ENCODE results near the gene DCST2.

DNA sequence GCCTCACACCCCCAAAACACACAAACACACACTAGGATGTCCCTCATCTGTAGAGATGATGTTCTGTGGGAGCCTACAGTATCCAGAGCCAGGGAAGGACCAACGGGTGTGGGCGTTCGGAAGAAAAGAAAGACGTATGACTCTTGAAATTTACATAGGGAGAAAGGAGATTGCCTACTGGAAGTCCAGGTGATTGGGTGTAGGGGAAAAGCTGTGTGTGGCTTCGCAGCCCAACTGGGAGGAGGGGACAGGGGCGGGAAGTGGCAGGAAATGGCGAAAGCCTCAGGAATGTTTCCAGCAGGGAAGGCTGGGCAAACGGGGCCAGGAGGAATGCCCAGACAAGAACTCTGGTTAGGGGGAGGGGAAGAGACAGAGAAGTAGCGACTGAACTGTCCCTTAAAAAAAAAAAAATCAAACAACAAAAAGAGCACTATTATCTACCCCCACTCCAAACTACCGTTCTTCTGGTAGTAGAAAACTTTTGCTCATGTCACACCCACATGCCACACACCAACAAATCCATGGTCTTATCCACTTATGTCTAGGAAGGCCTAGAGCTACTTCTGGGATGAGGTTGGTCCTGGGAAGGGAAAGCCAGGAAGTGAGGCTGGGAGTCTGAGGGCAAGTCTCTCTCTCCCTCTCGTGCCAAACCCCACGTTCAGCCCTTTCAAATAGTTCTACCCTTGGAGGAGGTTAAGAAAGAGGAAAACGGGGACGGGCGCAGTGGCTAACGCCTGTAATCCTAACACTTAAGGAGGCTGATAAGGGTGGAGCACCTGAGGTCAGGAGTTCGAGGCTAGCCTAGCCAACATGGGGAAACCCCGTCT lies 60.9 kb downstream of the DCST2 start:
- TF ChIP-seq, protein P1, sequence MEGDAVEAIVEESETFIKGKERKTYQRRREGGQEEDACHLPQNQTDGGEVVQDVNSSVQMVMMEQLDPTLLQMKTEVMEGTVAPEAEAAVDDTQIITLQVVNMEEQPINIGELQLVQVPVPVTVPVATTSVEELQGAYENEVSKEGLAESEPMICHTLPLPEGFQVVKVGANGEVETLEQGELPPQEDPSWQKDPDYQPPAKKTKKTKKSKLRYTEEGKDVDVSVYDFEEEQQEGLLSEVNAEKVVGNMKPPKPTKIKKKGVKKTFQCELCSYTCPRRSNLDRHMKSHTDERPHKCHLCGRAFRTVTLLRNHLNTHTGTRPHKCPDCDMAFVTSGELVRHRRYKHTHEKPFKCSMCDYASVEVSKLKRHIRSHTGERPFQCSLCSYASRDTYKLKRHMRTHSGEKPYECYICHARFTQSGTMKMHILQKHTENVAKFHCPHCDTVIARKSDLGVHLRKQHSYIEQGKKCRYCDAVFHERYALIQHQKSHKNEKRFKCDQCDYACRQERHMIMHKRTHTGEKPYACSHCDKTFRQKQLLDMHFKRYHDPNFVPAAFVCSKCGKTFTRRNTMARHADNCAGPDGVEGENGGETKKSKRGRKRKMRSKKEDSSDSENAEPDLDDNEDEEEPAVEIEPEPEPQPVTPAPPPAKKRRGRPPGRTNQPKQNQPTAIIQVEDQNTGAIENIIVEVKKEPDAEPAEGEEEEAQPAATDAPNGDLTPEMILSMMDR (IDR thresholded peaks at IDR 0.05) = no peak
- peak in 1 of 2 donors; percentile 28 for TF ChIP-seq POLR2A (IDR thresholded peaks at IDR 0.05)
